LNCaP clone FGC (cell line): ENCODE measurements around the gene HYKK.

ENCODE experiments used
- DNase-seq: peaks from one replicate; pipeline ENCODE4 v3.0.0-alpha.2; 2011; ENCODE audit warnings: low read depth
- H3K4me3 ChIP-seq: 2 replicates; pipeline ENCODE4 v1.5.1; 2011; ENCODE audit warnings: mild to moderate bottlenecking, low read depth, low read length, control low read depth
- CTCF ChIP-seq: IDR thresholded peaks from 2 replicates; pipeline ENCODE4 v1.5.1; 2012; ENCODE audit warnings: mild to moderate bottlenecking; ENCODE audit not compliant: control insufficient read depth, insufficient read depth; ENCODE audit errors: extremely low read depth

HYKK gene

GRCh38 chr15:78565951-78566774 lies 58.8 kb downstream of the HYKK start:
- DNase-seq, result no peak
- TF ChIP-seq CTCF, result 0 out of 2 replicates have a peak, but pooled peaks have one; percentile 7
- peak overlapping the region; percentile 77 for H3K4me3 ChIP-seq

- H3K4me3 ChIP-seq, result no peak overlapping the region
- DNase-seq, result no peak
- no peak for TF ChIP-seq CTCF
These were observed 60.2 kb downstream of the HYKK start for GRCh38 chr15:78567531-78567930.

- H3K4me3 ChIP-seq, result no peak overlapping the region
- TF ChIP-seq CTCF, result no peak
- no peak for DNase-seq
These were observed 63.3 kb downstream of the HYKK start for GRCh38 chr15:78570710-78571109.

DNA sequence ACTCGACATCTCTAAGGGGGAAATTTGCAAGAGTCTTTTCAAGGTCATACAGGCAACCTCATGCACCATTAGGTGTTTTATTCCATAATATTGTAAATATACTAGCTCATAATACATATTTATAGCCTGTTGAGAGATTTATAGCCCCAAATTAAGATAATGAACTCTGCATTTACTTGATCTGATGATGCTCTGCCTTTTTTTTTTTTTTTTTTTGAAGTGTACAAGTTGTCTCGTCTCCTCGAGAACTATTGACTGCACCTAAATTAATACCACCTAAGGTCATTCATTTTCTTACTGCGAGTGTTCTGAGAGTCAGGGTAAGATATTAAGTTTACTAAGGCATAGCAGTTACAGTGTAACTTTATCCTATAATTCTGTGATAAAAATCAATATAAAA lies 64.0 kb downstream of the HYKK start:
- H3K4me3 ChIP-seq, result no peak overlapping the region
- TF ChIP-seq CTCF, result no peak
- DNase-seq, result no peak

DNA sequence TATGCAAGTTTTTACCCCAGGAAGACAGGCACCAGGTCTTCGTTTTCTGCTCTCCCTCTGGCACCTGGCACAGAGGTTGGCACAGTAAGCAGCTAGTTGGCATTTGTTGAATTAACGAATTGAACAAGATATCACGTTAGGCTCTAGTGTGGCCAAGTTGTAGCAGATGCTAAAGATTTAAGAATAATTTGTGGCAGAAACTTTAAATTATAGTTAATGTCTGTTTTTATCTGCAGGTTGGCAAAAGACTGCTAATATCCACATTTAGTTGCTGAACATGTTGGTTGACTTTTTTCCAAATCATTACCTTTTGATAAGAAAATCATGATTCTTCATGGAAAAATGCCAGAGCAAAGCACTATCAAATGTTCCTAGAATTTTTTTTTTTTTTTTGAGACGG lies 66.0 kb downstream of the HYKK start:
- DNase-seq, result no peak
- no peak for TF ChIP-seq CTCF

DNA sequence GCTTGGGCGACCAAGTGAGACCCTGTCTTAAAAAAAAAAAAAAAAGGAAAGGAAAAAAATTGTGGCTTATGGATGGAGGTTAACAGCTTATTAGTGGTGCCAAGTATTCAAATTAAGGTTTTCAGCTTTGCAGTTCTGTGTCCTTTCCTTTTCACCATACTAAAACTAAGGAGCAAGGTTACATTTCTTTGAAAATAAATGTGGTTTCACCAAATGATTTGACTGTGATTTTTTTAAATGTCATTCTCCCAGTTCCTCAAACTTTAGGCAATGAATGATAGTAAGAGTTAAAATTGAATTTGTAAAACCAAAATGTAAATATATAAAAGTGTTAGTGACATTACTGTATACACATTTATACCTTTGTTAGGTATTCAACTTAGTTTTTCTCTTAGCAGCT lies 67.6 kb downstream of the HYKK start:
- no peak for TF ChIP-seq CTCF
- no peak overlapping the region for H3K4me3 ChIP-seq
- no peak for DNase-seq

More for the DNA sequence above, 66.0 kb downstream of the HYKK start:
- no peak overlapping the region for H3K4me3 ChIP-seq
